Smooth muscle cell (in vitro differentiated cells): Measurements from ENCODE around the gene HHAT. TPM values are rescaled to one million over a fixed set of nuclear protein-coding genes. Genes with fewer than 3 reads are reported as not detected.

Experiments
- DNase-seq: peaks from one replicate; lab custom pipeline; 2025; ENCODE audit not compliant: unreplicated experiment; lab: John Stamatoyannopoulos, UW
- H2AFZ ChIP-seq: fragments of 200-600 bp; sonication (generic); 2 replicates; pipeline ENCODE4 v1.6.0; 2016; ENCODE audit warnings: antibody characterized with exemption, low read depth, mild to moderate bottlenecking
- H3F3A ChIP-seq: fragments of 200-600 bp; sonication (generic); 2 replicates; pipeline ENCODE4 v1.6.0; 2017; ENCODE audit warnings: antibody characterized with exemption, low read depth
- H3K27ac ChIP-seq: fragments of 200-600 bp; sonication (generic); 2 replicates; pipeline ENCODE4 v1.5.1; 2016; ENCODE audit warnings: low read depth, mild to moderate bottlenecking
- H3K27me3 ChIP-seq: fragments of 200-600 bp; sonication (generic); 2 replicates; pipeline ENCODE4 v1.6.1; 2016; ENCODE audit warnings: low read depth, mild to moderate bottlenecking
- H3K36me3 ChIP-seq: fragments of 200-600 bp; sonication (generic); 2 replicates; pipeline ENCODE4 v1.5.1; 2016; ENCODE audit warnings: low read depth
- H3K4me1 ChIP-seq: fragments of 200-600 bp; sonication (generic); 2 replicates; pipeline ENCODE4 v1.5.1; 2016; ENCODE audit warnings: low read depth
- H3K4me2 ChIP-seq: fragments of 200-600 bp; sonication (generic); 2 replicates; pipeline ENCODE4 v1.6.0; 2016; ENCODE audit warnings: mild to moderate bottlenecking
- H3K4me3 ChIP-seq: fragments of 200-600 bp; sonication (generic); 2 replicates; pipeline ENCODE4 v1.5.1; 2016; ENCODE audit warnings: mild to moderate bottlenecking
- H3K79me2 ChIP-seq: fragments of 200-600 bp; sonication (generic); 2 replicates; pipeline ENCODE4 v1.6.0; 2016; ENCODE audit warnings: low read depth, mild to moderate bottlenecking
- H3K9ac ChIP-seq: fragments of 200-600 bp; sonication (generic); 2 replicates; pipeline ENCODE4 v1.6.0; 2016; ENCODE audit warnings: low read depth
- H3K9me3 ChIP-seq: fragments of 200-600 bp; sonication (generic); replicated peaks from 2 replicates; pipeline ENCODE4 v1.5.1; 2016; ENCODE audit warnings: low read depth
- H4K20me1 ChIP-seq: fragments of 200-600 bp; sonication (generic); 2 replicates; pipeline ENCODE4 v1.6.0; 2016; ENCODE audit warnings: low read depth
- WGBS: methylation state at CpG from one replicate; pipeline ENCODE4 v1.1.7; 2016; ENCODE audit warnings: low lambda C conversion rate; 5-methylcytosine and 5-hydroxymethylcytosine counted together
- polyA plus RNA-seq: library from polyadenylated mRNA; unstranded; fragments of >200 nt; fragmentation: Nextera tagmentation; extraction: Ambion mirVana; gene quantifications from 2 replicates; pipeline ENCODE4 v1.2.1, GENCODE V29; 2016
- total RNA-seq: library from RNA; depleted of rRNA; stranded (reverse); fragments of >200 nt; gene quantifications from 2 replicates; pipeline ENCODE4 v1.2.3, GENCODE V29; 2014
- TF ChIP-seq, protein P1 (sequence below): fragments of 200-600 bp; sonication (generic); IDR thresholded peaks from 2 replicates; pipeline ENCODE4 v1.5.1; 2017; ENCODE audit warnings: borderline replicate concordance, mild to moderate bottlenecking, antibody characterized with exemption; ENCODE audit not compliant: insufficient read depth, poor library complexity, severe bottlenecking

Gene HHAT
- total and polyA plus RNA-seq, 2 experiments from 2014 or later, result 4.6 to 9.8 TPM

DNA sequence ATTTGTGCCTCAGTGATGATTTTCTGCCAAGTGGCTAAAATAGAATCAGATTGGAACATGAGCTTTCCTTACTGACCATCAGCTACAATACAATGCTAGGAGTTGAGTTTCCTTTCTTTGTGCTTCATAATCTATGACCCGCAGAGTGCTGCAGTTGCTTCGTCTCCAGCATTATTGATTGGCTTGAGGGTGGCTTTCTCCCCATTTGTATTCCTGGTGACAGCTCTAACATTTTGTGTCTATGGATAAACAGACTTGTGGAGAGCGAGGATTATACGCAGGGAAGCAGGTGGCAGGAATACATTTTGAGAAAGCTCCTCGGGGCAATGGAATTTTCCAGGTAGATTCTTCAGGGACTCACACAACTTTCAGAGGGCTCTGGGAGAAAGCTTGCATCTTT, 223.2 kb downstream of the HHAT start:
- Histone ChIP-seq H3K9me3 (no peaks in the 10 kb centered on the region), H3K27ac (no peak overlapping the region), H2AFZ (no peak overlapping the region), H3K4me2 (no peak overlapping the region), H3K9ac (no peak overlapping the region), H3K79me2 (no peaks in the 10 kb centered on the region), H3K4me3 (no peak overlapping the region), H3K4me1 (peaks cover 9% of the 10 kb centered on the region), H3K27me3 (no peaks in the 10 kb centered on the region), H4K20me1 (no peaks in the 10 kb centered on the region), H3F3A (no peaks in the 10 kb centered on the region), H3K36me3 (no peaks in the 10 kb centered on the region)
- no peak for DNase-seq
- TF ChIP-seq, protein P1, sequence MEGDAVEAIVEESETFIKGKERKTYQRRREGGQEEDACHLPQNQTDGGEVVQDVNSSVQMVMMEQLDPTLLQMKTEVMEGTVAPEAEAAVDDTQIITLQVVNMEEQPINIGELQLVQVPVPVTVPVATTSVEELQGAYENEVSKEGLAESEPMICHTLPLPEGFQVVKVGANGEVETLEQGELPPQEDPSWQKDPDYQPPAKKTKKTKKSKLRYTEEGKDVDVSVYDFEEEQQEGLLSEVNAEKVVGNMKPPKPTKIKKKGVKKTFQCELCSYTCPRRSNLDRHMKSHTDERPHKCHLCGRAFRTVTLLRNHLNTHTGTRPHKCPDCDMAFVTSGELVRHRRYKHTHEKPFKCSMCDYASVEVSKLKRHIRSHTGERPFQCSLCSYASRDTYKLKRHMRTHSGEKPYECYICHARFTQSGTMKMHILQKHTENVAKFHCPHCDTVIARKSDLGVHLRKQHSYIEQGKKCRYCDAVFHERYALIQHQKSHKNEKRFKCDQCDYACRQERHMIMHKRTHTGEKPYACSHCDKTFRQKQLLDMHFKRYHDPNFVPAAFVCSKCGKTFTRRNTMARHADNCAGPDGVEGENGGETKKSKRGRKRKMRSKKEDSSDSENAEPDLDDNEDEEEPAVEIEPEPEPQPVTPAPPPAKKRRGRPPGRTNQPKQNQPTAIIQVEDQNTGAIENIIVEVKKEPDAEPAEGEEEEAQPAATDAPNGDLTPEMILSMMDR, result no peak
- 92% methylated on average over 5 of the region's 5 CpGs for WGBS

DNA sequence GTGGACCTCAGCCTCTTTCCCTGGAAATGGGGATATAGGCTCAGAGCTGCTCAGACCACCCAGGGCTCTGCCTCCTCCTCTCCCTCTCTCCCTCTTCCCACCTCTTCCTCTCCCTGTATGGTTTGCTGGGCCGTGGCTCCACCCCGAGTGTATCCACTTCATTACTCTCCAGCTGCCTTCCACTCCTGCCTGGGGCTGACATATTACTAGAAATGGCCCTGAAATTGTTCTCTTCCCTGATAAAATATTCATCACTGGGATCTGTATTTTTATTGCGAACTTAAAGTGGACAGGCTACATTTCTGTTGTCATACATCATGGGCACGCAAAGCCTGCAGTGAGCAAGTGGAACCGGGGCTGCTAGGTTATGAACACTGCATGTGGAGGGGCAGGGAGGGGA, 225.0 kb downstream of the HHAT start:
- Histone ChIP-seq H3K4me3 (no peak overlapping the region), H2AFZ (no peak overlapping the region), H3F3A (no peaks in the 10 kb centered on the region), H4K20me1 (no peaks in the 10 kb centered on the region), H3K9me3 (no peaks in the 10 kb centered on the region), H3K4me2 (no peak overlapping the region), H3K9ac (no peak overlapping the region), H3K4me1 (peaks cover 9% of the 10 kb centered on the region), H3K79me2 (no peaks in the 10 kb centered on the region), H3K27me3 (no peaks in the 10 kb centered on the region), H3K27ac (no peak overlapping the region), H3K36me3 (no peaks in the 10 kb centered on the region)
- no peak for DNase-seq
- TF ChIP-seq, protein P1, result no peak
- 69% methylated on average over 5 of the region's 5 CpGs for WGBS

DNA sequence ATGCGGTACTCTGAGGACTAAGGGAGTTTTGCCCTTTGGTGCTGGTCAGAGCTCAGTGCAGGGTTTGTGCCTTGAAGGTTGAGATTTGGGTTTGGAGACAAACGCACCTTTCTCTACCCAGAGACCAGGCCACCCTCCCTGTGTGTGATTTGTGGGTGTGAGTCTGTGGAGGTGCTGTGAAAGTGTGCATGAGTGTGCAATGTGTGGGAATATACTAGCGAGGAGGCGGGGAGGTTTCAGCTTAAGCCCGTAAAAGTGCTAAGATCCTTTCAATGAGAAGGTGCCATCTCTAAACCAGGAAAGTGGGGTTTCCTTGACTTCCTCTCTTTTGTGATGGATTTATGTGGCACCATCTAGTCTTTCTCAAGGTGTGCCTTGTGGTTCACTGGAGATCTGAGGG, 225.7 kb downstream of the HHAT start:
- peaks cover 9% of the 10 kb centered on the region for H3K4me1 ChIP-seq
- DNase-seq, result no peak
- TF ChIP-seq, protein P1, result no peak
- WGBS, result 92% methylated on average over 5 of the region's 5 CpGs
- no peaks in the 10 kb centered on the region for H4K20me1 ChIP-seq
- H3K79me2 ChIP-seq, result no peaks in the 10 kb centered on the region
- no peak overlapping the region for H3K4me3 ChIP-seq
- no peak overlapping the region for H3K9ac ChIP-seq
- no peaks in the 10 kb centered on the region for H3F3A ChIP-seq
- H3K27ac ChIP-seq, result no peak overlapping the region
- no peaks in the 10 kb centered on the region for H3K27me3 ChIP-seq
- H3K4me2 ChIP-seq, result no peak overlapping the region
- H3K9me3 ChIP-seq, result no peaks in the 10 kb centered on the region
- H3K36me3 ChIP-seq, result no peaks in the 10 kb centered on the region
- H2AFZ ChIP-seq, result no peak overlapping the region

DNA sequence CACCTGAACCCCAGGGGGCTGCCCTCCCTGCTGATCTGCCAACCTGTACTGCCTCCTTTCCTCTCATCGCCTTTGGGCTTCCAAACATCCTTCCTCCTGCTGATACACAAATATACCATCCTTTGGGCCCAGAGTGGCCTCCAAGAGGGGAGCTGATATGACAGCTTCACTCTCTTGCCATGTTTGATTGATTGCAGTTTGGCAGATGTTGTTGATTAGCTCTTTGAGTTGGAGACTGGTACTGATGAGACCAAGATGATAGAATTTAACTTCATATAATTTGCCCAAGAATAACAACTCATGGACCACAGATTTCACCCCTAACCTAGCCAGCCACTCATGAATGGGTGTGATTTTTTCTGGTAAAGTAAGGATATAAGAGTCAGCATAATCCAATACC, 227.8 kb downstream of the HHAT start:
- H3K36me3 ChIP-seq, result no peaks in the 10 kb centered on the region
- H2AFZ ChIP-seq, result no peak overlapping the region
- no peaks in the 10 kb centered on the region for H3K79me2 ChIP-seq
- no peaks in the 10 kb centered on the region for H3K27me3 ChIP-seq
- DNase-seq, result no peak
- WGBS, result 90% methylated on average over 1 of the region's 1 CpG
- peaks cover 3% of the 10 kb centered on the region for H3K4me1 ChIP-seq
- no peaks in the 10 kb centered on the region for H3F3A ChIP-seq
- no peak overlapping the region for H3K9ac ChIP-seq
- no peak overlapping the region for H3K4me2 ChIP-seq
- no peaks in the 10 kb centered on the region for H4K20me1 ChIP-seq
- no peaks in the 10 kb centered on the region for H3K9me3 ChIP-seq
- TF ChIP-seq, protein P1, result no peak
- H3K27ac ChIP-seq, result no peak overlapping the region
- H3K4me3 ChIP-seq, result no peak overlapping the region
